ENCODE data around the gene GNB1. TPM values are rescaled to one million over a fixed set of nuclear protein-coding genes. Genes with fewer than 3 reads are reported as not detected.

Gene GNB1
- total and polyA plus RNA-seq, 2 of the 4 experiments (the other 2 are of a cell fraction): 73.5 to 371 TPM

DNA sequence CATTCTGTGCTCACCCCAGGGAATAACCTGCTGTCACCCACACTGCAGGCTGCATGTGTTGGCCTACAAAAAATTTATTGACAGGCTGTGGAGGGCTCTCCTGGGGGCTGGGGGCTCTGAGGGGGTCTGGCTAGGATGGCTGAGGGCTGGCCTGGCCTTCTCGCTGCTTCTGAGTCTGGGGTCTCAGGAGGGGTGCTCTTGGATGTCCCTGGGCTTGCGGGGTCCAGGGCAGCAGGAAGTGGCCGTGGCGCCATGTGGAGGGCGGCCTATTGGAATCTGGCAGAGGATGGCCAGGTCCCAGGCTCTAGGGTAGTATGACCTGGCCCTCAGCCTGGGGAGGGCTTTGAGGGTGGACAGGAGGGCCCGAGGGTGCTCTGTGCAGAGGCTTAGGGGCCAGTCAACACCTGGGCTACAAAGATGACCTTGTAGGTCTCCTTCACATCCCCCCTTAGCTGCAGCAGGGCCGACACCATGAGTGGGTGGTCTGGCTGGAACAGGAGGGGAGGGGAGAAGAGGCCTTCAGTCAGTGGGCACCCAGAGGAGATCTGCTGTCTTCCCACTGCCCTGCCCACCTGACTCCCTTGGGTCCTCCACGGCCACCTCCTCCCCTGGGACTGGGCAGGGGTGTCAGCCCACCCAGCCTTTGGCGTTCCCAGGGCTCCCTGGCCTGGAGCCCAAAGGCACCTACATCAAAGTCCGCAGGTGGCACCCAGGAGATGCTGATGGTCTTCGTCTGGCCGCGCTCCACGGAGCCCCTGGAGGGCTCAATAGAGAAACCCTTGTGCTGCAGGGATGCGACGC lies 31.2 kb upstream of the GNB1 start:
- CTCF ChIA-PET: interaction anchor here (1.1 kb wide), 1 partner anchor 218 kb away, joined by 3 read pairs; no protein-coding TSS in a partner anchor
- dilution Hi-C loops (cut with HindIII; ENCODE audit: low sequenced_read_pairs, unreplicated experiment): no loop called here
- no peak overlapping the region for H3K18ac ChIP-seq (ENCODE audit: low read depth, low read length)

More for the DNA sequence above, 31.2 kb upstream of the GNB1 start:
- peaks cover 5% of the 10 kb centered on the region; the same call in 1 of the 2 replicates for H3K27me3 ChIP-seq (ENCODE audit: control insufficient read depth, insufficient read depth, low read length)
- H4K5ac ChIP-seq (ENCODE audit: low read depth, low read length): no peak overlapping the region
- no peak overlapping the region for H3K4me2 ChIP-seq (ENCODE audit: low read depth, low read length)
- H3K27ac ChIP-seq (ENCODE audit: insufficient read depth, low read length): no peak overlapping the region
- no peak overlapping the region for H3K56ac ChIP-seq (ENCODE audit: extremely low read depth, insufficient read depth, low read length)
- no peak overlapping the region for H2BK120ac ChIP-seq (ENCODE audit: low read depth, low read length)
- in situ Hi-C loops (cut with MboI; ENCODE audit: low sequenced_read_pairs) (no loop called here), intact Hi-C loops (cut with micrococcal nuclease) (no loop called here)
- H3K14ac ChIP-seq (replicated peaks; ENCODE audit: low read depth, low read length): no peak overlapping the region
- H3K9me3 ChIP-seq (ENCODE audit: control insufficient read depth, insufficient read depth, low read length): no peaks in the 10 kb centered on the region
- no peak overlapping the region for H3K9ac ChIP-seq (ENCODE audit: low read depth, low read length)
- no TSS peak for BruUV-seq (replicated peaks)
- no peak overlapping the region for H4K8ac ChIP-seq (ENCODE audit: low read depth in 2 of 2, low read length in 2 of 2)
- TF ChIP-seq CEBPB (IDR thresholded peaks at IDR 0.05; ENCODE audit: low read depth, low read length) (no peak), CHD1 (IDR thresholded peaks at IDR 0.05; ENCODE audit: low read depth, low read length) (no peak), BHLHE40 (IDR thresholded peaks at IDR 0.05; ENCODE audit: low read depth, low read length) (no peak), RAD21 (IDR thresholded peaks at IDR 0.05; ENCODE audit: low read length) (no peak), RFX5 (IDR thresholded peaks at IDR 0.05; ENCODE audit: low read depth, low read length) (no peak), NFE2L2 (IDR thresholded peaks at IDR 0.05; ENCODE audit: low read depth, low read length) (no peak)
- TF ChIP-seq, protein P1, sequence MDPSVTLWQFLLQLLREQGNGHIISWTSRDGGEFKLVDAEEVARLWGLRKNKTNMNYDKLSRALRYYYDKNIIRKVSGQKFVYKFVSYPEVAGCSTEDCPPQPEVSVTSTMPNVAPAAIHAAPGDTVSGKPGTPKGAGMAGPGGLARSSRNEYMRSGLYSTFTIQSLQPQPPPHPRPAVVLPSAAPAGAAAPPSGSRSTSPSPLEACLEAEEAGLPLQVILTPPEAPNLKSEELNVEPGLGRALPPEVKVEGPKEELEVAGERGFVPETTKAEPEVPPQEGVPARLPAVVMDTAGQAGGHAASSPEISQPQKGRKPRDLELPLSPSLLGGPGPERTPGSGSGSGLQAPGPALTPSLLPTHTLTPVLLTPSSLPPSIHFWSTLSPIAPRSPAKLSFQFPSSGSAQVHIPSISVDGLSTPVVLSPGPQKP (IDR thresholded peaks at IDR 0.05; ENCODE audit: borderline replicate concordance, low read depth, low read length): no peak
- TF ChIP-seq, protein P2, sequence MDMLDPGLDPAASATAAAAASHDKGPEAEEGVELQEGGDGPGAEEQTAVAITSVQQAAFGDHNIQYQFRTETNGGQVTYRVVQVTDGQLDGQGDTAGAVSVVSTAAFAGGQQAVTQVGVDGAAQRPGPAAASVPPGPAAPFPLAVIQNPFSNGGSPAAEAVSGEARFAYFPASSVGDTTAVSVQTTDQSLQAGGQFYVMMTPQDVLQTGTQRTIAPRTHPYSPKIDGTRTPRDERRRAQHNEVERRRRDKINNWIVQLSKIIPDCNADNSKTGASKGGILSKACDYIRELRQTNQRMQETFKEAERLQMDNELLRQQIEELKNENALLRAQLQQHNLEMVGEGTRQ (IDR thresholded peaks at IDR 0.05; ENCODE audit: low read depth, low read length): no peak
- TF ChIP-seq, protein P3, sequence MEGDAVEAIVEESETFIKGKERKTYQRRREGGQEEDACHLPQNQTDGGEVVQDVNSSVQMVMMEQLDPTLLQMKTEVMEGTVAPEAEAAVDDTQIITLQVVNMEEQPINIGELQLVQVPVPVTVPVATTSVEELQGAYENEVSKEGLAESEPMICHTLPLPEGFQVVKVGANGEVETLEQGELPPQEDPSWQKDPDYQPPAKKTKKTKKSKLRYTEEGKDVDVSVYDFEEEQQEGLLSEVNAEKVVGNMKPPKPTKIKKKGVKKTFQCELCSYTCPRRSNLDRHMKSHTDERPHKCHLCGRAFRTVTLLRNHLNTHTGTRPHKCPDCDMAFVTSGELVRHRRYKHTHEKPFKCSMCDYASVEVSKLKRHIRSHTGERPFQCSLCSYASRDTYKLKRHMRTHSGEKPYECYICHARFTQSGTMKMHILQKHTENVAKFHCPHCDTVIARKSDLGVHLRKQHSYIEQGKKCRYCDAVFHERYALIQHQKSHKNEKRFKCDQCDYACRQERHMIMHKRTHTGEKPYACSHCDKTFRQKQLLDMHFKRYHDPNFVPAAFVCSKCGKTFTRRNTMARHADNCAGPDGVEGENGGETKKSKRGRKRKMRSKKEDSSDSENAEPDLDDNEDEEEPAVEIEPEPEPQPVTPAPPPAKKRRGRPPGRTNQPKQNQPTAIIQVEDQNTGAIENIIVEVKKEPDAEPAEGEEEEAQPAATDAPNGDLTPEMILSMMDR (conservative IDR thresholded peaks at IDR 0.05; ENCODE audit: low read depth, low read length): no peak
- no peak overlapping the region for H2BK5ac ChIP-seq (ENCODE audit: low read depth, low read length, poor library complexity, severe bottlenecking)
- H2BK15ac ChIP-seq (ENCODE audit: low read depth, low read length): no peak overlapping the region
- no peak overlapping the region for H2AK5ac ChIP-seq (ENCODE audit: low read depth, low read length)
- H4K91ac ChIP-seq (ENCODE audit: insufficient read depth, low read depth, low read length): no peak overlapping the region
- no peak overlapping the region for H2AK9ac ChIP-seq (replicated peaks; ENCODE audit: low read depth, low read length, poor library complexity)
- H3K4me1 ChIP-seq (ENCODE audit: control insufficient read depth, insufficient read depth, low read length): peaks cover 2% of the 10 kb centered on the region; the same call in 1 of the 2 replicates
- H3K79me1 ChIP-seq (ENCODE audit: low read depth in 1 of 2, low read length in 2 of 2): no peaks in the 10 kb centered on the region
- no peak overlapping the region for H3K4me3 ChIP-seq (ENCODE audit: insufficient read depth, low read depth, low read length)
- DNase-seq (no peak), ATAC-seq (ENCODE audit: low read depth) (no peak)
- no peak overlapping the region for H2BK20ac ChIP-seq (ENCODE audit: low read depth, low read length)
- peaks cover 4% of the 10 kb centered on the region; the same call in 1 of the 2 replicates for H3K9me1 ChIP-seq (ENCODE audit: insufficient read depth, low read length)
- H2AFZ ChIP-seq (replicated peaks; ENCODE audit: low read length, poor library complexity): no peak overlapping the region
- no peaks in the 10 kb centered on the region for H3K36me3 ChIP-seq (ENCODE audit: control insufficient read depth, insufficient read depth, low read length)
- WGBS, 2 experiments (ENCODE audit: extremely low coverage in 2 of 2, insufficient read length in 1 of 2): 70% methylated on average over 2 of the region's 16 CpGs; no CpG with 5 or more reads in 1 of the 2 experiments
- H4K20me1 ChIP-seq (ENCODE audit: insufficient read depth, low read length): no peaks in the 10 kb centered on the region
- POLR2A ChIA-PET (ENCODE audit: unreplicated experiment): no interaction called here
- no peak overlapping the region for H3K23ac ChIP-seq (ENCODE audit: low read depth, low read length)
- no peak overlapping the region for H3K4ac ChIP-seq (ENCODE audit: low read depth, low read length)

All from IMR-90 (cell line).